Measurements from ENCODE around the gene PERM1. TPM values are rescaled to one million over a fixed set of nuclear protein-coding genes. Genes with fewer than 3 reads are reported as not detected.
A peak's percentile ranks its signal among the peaks of the same experiment; 100 is the strongest.

Gene PERM1
- total and polyA plus RNA-seq, 2 of the 13 experiments (the other 11 are each of a cell fraction or from before 2014, with no cell fraction given), result 0.04 to 0.29 TPM

DNA sequence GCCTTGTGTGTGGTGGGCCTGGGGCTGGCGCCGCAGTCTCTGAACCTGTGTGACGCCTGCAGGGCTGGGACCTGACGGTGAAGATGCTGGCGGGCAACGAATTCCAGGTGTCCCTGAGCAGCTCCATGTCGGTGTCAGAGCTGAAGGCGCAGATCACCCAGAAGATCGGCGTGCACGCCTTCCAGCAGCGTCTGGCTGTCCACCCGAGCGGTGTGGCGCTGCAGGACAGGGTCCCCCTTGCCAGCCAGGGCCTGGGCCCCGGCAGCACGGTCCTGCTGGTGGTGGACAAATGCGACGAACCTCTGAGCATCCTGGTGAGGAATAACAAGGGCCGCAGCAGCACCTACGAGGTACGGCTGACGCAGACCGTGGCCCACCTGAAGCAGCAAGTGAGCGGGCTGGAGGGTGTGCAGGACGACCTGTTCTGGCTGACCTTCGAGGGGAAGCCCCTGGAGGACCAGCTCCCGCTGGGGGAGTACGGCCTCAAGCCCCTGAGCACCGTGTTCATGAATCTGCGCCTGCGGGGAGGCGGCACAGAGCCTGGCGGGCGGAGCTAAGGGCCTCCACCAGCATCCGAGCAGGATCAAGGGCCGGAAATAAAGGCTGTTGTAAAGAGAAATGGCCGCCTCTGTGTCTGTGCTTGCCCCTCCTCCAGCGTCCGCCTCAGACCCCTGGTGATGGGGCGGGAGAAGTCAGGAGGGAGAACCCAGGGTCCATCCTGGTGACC lies 32.2 kb upstream of the PERM1 start (continued):
- TF ChIP-seq ZNF547 (CRISPR knock-in tag; IDR thresholded peaks at IDR 0.05) (0 out of 2 replicates have a peak, but pooled peaks have one; percentile 19), ZFY (CRISPR knock-in tag; IDR thresholded peaks at IDR 0.05) (peak; percentile 53; the same call in 1 of the 2 replicates), ZNF296 (CRISPR knock-in tag; conservative IDR thresholded peaks at IDR 0.05) (peak; percentile 44; the same call in 1 of the 2 replicates), ZNF619 (CRISPR knock-in tag; IDR thresholded peaks at IDR 0.05) (no peak), ZNF121 (CRISPR knock-in tag; IDR thresholded peaks at IDR 0.05) (peak; percentile 65), AHR (CRISPR knock-in tag; IDR thresholded peaks at IDR 0.05) (no peak), HOXD1 (CRISPR knock-in tag; IDR thresholded peaks at IDR 0.05) (peak; percentile 63; the same call in 1 of the 2 replicates), ZFAT (CRISPR knock-in tag; conservative IDR thresholded peaks at IDR 0.05) (no peak)
- TF ChIP-seq, protein P1, sequence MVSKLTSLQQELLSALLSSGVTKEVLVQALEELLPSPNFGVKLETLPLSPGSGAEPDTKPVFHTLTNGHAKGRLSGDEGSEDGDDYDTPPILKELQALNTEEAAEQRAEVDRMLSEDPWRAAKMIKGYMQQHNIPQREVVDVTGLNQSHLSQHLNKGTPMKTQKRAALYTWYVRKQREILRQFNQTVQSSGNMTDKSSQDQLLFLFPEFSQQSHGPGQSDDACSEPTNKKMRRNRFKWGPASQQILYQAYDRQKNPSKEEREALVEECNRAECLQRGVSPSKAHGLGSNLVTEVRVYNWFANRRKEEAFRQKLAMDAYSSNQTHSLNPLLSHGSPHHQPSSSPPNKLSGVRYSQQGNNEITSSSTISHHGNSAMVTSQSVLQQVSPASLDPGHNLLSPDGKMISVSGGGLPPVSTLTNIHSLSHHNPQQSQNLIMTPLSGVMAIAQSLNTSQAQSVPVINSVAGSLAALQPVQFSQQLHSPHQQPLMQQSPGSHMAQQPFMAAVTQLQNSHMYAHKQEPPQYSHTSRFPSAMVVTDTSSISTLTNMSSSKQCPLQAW (CRISPR knock-in tag; IDR thresholded peaks at IDR 0.05), result 0 out of 2 replicates have a peak, but pooled peaks have one; percentile 3
- TF ChIP-seq, protein P2, sequence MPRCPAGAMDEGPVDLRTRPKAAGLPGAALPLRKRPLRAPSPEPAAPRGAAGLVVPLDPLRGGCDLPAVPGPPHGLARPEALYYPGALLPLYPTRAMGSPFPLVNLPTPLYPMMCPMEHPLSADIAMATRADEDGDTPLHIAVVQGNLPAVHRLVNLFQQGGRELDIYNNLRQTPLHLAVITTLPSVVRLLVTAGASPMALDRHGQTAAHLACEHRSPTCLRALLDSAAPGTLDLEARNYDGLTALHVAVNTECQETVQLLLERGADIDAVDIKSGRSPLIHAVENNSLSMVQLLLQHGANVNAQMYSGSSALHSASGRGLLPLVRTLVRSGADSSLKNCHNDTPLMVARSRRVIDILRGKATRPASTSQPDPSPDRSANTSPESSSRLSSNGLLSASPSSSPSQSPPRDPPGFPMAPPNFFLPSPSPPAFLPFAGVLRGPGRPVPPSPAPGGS (CRISPR knock-in tag; IDR thresholded peaks at IDR 0.05), result 0 out of 2 replicates have a peak, but pooled peaks have one; percentile 47
- TF ChIP-seq, protein P3, sequence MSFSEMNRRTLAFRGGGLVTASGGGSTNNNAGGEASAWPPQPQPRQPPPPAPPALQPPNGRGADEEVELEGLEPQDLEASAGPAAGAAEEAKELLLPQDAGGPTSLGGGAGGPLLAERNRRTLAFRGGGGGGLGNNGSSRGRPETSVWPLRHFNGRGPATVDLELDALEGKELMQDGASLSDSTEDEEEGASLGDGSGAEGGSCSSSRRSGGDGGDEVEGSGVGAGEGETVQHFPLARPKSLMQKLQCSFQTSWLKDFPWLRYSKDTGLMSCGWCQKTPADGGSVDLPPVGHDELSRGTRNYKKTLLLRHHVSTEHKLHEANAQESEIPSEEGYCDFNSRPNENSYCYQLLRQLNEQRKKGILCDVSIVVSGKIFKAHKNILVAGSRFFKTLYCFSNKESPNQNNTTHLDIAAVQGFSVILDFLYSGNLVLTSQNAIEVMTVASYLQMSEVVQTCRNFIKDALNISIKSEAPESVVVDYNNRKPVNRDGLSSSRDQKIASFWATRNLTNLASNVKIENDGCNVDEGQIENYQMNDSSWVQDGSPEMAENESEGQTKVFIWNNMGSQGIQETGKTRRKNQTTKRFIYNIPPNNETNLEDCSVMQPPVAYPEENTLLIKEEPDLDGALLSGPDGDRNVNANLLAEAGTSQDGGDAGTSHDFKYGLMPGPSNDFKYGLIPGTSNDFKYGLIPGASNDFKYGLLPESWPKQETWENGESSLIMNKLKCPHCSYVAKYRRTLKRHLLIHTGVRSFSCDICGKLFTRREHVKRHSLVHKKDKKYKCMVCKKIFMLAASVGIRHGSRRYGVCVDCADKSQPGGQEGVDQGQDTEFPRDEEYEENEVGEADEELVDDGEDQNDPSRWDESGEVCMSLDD (CRISPR knock-in tag; IDR thresholded peaks at IDR 0.05; ENCODE audit: borderline replicate concordance), result 0 out of 2 replicates have a peak, but pooled peaks have one; percentile 34
- TF ChIP-seq, protein P4, sequence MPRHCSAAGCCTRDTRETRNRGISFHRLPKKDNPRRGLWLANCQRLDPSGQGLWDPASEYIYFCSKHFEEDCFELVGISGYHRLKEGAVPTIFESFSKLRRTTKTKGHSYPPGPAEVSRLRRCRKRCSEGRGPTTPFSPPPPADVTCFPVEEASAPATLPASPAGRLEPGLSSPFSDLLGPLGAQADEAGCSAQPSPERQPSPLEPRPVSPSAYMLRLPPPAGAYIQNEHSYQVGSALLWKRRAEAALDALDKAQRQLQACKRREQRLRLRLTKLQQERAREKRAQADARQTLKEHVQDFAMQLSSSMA (CRISPR knock-in tag; IDR thresholded peaks at IDR 0.05), result peak; percentile 3; the same call in 1 of the 2 replicates
- TF ChIP-seq, protein P5, sequence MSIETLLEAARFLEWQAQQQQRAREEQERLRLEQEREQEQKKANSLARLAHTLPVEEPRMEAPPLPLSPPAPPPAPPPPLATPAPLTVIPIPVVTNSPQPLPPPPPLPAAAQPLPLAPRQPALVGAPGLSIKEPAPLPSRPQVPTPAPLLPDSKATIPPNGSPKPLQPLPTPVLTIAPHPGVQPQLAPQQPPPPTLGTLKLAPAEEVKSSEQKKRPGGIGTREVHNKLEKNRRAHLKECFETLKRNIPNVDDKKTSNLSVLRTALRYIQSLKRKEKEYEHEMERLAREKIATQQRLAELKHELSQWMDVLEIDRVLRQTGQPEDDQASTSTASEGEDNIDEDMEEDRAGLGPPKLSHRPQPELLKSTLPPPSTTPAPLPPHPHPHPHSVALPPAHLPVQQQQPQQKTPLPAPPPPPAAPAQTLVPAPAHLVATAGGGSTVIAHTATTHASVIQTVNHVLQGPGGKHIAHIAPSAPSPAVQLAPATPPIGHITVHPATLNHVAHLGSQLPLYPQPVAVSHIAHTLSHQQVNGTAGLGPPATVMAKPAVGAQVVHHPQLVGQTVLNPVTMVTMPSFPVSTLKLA (IDR thresholded peaks at IDR 0.05), result no peak
- TF ChIP-seq, protein P6, sequence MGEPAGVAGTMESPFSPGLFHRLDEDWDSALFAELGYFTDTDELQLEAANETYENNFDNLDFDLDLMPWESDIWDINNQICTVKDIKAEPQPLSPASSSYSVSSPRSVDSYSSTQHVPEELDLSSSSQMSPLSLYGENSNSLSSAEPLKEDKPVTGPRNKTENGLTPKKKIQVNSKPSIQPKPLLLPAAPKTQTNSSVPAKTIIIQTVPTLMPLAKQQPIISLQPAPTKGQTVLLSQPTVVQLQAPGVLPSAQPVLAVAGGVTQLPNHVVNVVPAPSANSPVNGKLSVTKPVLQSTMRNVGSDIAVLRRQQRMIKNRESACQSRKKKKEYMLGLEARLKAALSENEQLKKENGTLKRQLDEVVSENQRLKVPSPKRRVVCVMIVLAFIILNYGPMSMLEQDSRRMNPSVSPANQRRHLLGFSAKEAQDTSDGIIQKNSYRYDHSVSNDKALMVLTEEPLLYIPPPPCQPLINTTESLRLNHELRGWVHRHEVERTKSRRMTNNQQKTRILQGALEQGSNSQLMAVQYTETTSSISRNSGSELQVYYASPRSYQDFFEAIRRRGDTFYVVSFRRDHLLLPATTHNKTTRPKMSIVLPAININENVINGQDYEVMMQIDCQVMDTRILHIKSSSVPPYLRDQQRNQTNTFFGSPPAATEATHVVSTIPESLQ (CRISPR knock-in tag; conservative IDR thresholded peaks at IDR 0.05), result no peak
- TF ChIP-seq, protein P7, sequence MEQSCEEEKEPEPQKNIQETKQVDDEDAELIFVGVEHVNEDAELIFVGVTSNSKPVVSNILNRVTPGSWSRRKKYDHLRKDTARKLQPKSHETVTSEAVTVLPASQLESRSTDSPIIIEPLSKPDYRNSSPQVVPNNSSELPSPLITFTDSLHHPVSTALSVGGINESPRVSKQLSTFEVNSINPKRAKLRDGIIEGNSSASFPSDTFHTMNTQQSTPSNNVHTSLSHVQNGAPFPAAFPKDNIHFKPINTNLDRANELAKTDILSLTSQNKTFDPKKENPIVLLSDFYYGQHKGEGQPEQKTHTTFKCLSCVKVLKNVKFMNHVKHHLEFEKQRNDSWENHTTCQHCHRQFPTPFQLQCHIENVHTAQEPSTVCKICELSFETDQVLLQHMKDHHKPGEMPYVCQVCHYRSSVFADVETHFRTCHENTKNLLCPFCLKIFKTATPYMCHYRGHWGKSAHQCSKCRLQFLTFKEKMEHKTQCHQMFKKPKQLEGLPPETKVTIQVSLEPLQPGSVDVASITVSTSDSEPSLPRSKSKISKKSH (CRISPR knock-in tag; IDR thresholded peaks at IDR 0.05; ENCODE audit: borderline replicate concordance), result 0 out of 2 replicates have a peak, but pooled peaks have one; percentile 17
